GM12878 (cell line): Measurements from ENCODE around the gene SEC61A1. TPM values are rescaled to one million over a fixed set of nuclear protein-coding genes. Genes with fewer than 3 reads are reported as not detected.

Experiments used
- ATAC-seq: fragments of 200-7000 bp; cut with Tn5 transposase; 3 replicates; pipeline ENCODE4 v1.9.1; 2020; ENCODE audit warnings: mild to moderate bottlenecking, moderate library complexity
- BruUV-seq: library from RNA; stranded (reverse); fragments of 400-500 nt; replicated peaks from 2 replicates; lab custom pipeline; 2021; lab: Mats Ljungman, UMichigan
- CTCF ChIA-PET: fragments of 300-600 bp; sonication (Branson Sonifier 250); formaldehyde crosslinking; extraction: SDS; loops from one replicate; lab custom pipeline; 2021; ENCODE audit warnings: inconsistent platforms; lab: Yijun Ruan, JAX
- POLR2A ChIA-PET: fragments of 350-600 bp; formaldehyde crosslinking; extraction: SDS; loops from one replicate; lab custom pipeline; 2021; ENCODE audit warnings: inconsistent platforms; lab: Charles Lee
- RAD21 ChIA-PET: fragments of 300-600 bp; sonication (Branson Sonifier 250); formaldehyde crosslinking; loops from one replicate; lab custom pipeline; 2023; ENCODE audit warnings: antibody characterized with exemption; ENCODE audit not compliant: unreplicated experiment; lab: Charles Lee
- SMC1A ChIA-PET: fragments of 300-600 bp; sonication (Branson Sonifier 250); formaldehyde crosslinking; loops from one replicate; lab custom pipeline; 2023; ENCODE audit not compliant: unreplicated experiment, uncharacterized antibody; lab: Charles Lee
- DNase-seq: peaks from one replicate; pipeline ENCODE4 v3.0.0-alpha.2; 2011; ENCODE audit warnings: low read depth, low spot score
- FAIRE-seq: peaks from 3 replicates; lab custom pipeline; 2011; peaks lifted over from hg19 to GRCh38; lab: Jason Lieb, UNC
- H2AFZ ChIP-seq: 2 replicates; pipeline ENCODE4 v1.6.0; 2011; ENCODE audit warnings: low read depth, low read length, control low read depth; ENCODE audit not compliant: control insufficient read depth
- H3K27ac ChIP-seq: 2 replicates; pipeline ENCODE4 v1.5.1; 2011; ENCODE audit warnings: control low read depth; ENCODE audit not compliant: control insufficient read depth, insufficient read depth
- H3K27me3 ChIP-seq, 2 experiments: replicated peaks in 1 of 2; 2 replicates each; pipeline versions ENCODE4 v1.6.0 to v1.6.1; 2011; ENCODE audit warnings: low read length in 1 of 2; ENCODE audit not compliant: control insufficient read depth in 2 of 2, insufficient read depth in 2 of 2
- H3K36me3 ChIP-seq, 2 experiments: 2 replicates each; pipeline ENCODE4 v1.5.1; 2011; ENCODE audit warnings: low read length in 1 of 2; ENCODE audit not compliant: control insufficient read depth in 2 of 2, insufficient read depth in 2 of 2
- H3K4me1 ChIP-seq: 2 replicates; pipeline ENCODE4 v1.6.1; 2011; ENCODE audit warnings: mild to moderate bottlenecking, low read length, moderate library complexity, mixed read lengths; ENCODE audit not compliant: control insufficient read depth, insufficient read depth
- H3K4me2 ChIP-seq: 2 replicates; pipeline ENCODE4 v1.6.0; 2011; ENCODE audit warnings: control low read depth; ENCODE audit not compliant: control insufficient read depth, insufficient read depth
- H3K4me3 ChIP-seq: fragments of 200-600 bp; sonication (generic); 2 replicates; pipeline ENCODE4 v1.5.1; 2016
- H3K79me2 ChIP-seq: 2 replicates; pipeline ENCODE4 v1.6.0; 2011; ENCODE audit warnings: low read length; ENCODE audit not compliant: control insufficient read depth, insufficient read depth
- H3K9ac ChIP-seq: 2 replicates; pipeline ENCODE4 v1.8.0; 2011; ENCODE audit warnings: low read length, control low read depth, mixed read lengths; ENCODE audit not compliant: control insufficient read depth, insufficient read depth
- H3K9me3 ChIP-seq: replicated peaks from 3 replicates; pipeline ENCODE4 v1.5.1; 2011; ENCODE audit warnings: mild to moderate bottlenecking, low read length; ENCODE audit not compliant: control insufficient read depth, insufficient read depth
- H4K20me1 ChIP-seq: 2 replicates; pipeline ENCODE4 v1.6.0; 2011; ENCODE audit not compliant: control insufficient read depth, insufficient read depth
- BCLAF1 ChIP-seq: fragments of 450-650 bp; IDR thresholded peaks from 2 replicates; pipeline ENCODE4 v1.6.1; 2017; ENCODE audit warnings: antibody characterized with exemption, mild to moderate bottlenecking, moderate library complexity
- IRF3 ChIP-seq: fragments of 450-650 bp; IDR thresholded peaks from 2 replicates; pipeline ENCODE4 v1.6.1; 2014; ENCODE audit warnings: mild to moderate bottlenecking
- JUNB ChIP-seq: IDR thresholded peaks from 2 replicates; pipeline ENCODE4 v1.6.1; 2016; ENCODE audit warnings: antibody characterized with exemption, mild to moderate bottlenecking
- KDM1A ChIP-seq: fragments of 200-600 bp; sonication (generic); IDR thresholded peaks from 2 replicates; pipeline ENCODE4 v1.6.1; 2016; ENCODE audit warnings: borderline replicate concordance
- MAX ChIP-seq: IDR thresholded peaks from 2 replicates; pipeline ENCODE4 v1.6.1; 2012; ENCODE audit warnings: low read depth, low read length, improper control_type of control experiment
- PAX5 ChIP-seq: IDR thresholded peaks from 2 replicates; pipeline ENCODE4 v1.6.1; 2011; ENCODE audit warnings: low read depth, low read length, borderline replicate concordance
- PML ChIP-seq: IDR thresholded peaks from 2 replicates; pipeline ENCODE4 v1.6.1; 2012; ENCODE audit warnings: low read length, inconsistent platforms
- RUNX3 ChIP-seq: IDR thresholded peaks from 2 replicates; pipeline ENCODE4 v1.6.1; 2012; ENCODE audit warnings: low read length, inconsistent platforms
- ZNF622 ChIP-seq: fragments of 450-650 bp; IDR thresholded peaks from 2 replicates; pipeline ENCODE4 v1.6.1; 2017; ENCODE audit warnings: mild to moderate bottlenecking, inconsistent platforms
- WGBS: methylation state at CpG from one replicate; pipeline ENCODE4 v1.1.6; 2016; ENCODE audit warnings: low lambda C conversion rate; ENCODE audit not compliant: insufficient replicate concordance, insufficient coverage; ENCODE audit errors: missing lambda C conversion rate; 5-methylcytosine and 5-hydroxymethylcytosine counted together
- in situ Hi-C: fragments of 300-500 bp; cut with MboI; formaldehyde crosslinking; loops from 9 replicates; pipeline ENCODE4 v1.14.3; 2018; ENCODE audit warnings: mixed read lengths
- intact Hi-C: fragments of 100-400 bp; cut with micrococcal nuclease; formaldehyde crosslinking; loops from one replicate; pipeline ENCODE4 v1.14.2; 2022; ENCODE audit not compliant: unreplicated experiment
- polyA plus RNA-seq, 11 experiments: library from polyadenylated mRNA; depleted of rRNA in 4 of 11; unstranded in 6 of 11; stranded (reverse) in 5 of 11; fragments of >200 nt; fragmentation: Nextera tagmentation in 4 of 11; fragmentation: Illumina TruSeq in 1 of 11; extraction: Ambion mirVana in 4 of 11; extraction: Trizol in 1 of 11; gene quantifications; 1 replicate in 1 of 11; 2 replicates in 10 of 11; pipeline versions ENCODE4 v1.2.1 to v1.2.3, GENCODE V29; 2011 to 2016; ENCODE audit warnings: inconsistent platforms in 2 of 11, missing spikeins in 2 of 11, low read depth in 1 of 11
- total RNA-seq, 4 experiments: library from RNA; depleted of rRNA in 3 of 4; stranded (reverse); fragments of >200 nt in 3 of 4; fragmentation: Illumina TruSeq in 1 of 4; extraction: Trizol in 1 of 4; gene quantifications; 2 replicates each; pipeline versions ENCODE4 v1.2.1 to v1.2.3, GENCODE V29; 2013 to 2021

SEC61A1 gene
- total and polyA plus RNA-seq, 10 of the 15 experiments (the other 5 are each of a cell fraction or from before 2014, with no cell fraction given): 5.2 to 265 (median 142) TPM

- intact Hi-C loops: no loop called here
These were observed 55.6 kb downstream of the SEC61A1 start for GRCh38 chr3:128107834-128108233.

More at GRCh38 chr3:128107834-128108233, 55.6 kb downstream of the SEC61A1 start:
- no peak for FAIRE-seq
- no peak for ATAC-seq
- POLR2A ChIA-PET: no interaction called here
- H3K27me3 ChIP-seq: no peaks in the 10 kb centered on the region
- H3K36me3 ChIP-seq: peaks cover 9 to 15% of the 10 kb centered on the region in 2 experiments
- H3K4me1 ChIP-seq: no peaks in the 10 kb centered on the region
- no peaks in the 10 kb centered on the region for H4K20me1 ChIP-seq
- SMC1A ChIA-PET: no interaction called here
- H3K9ac ChIP-seq: no peak overlapping the region
- 95% methylated on average over 8 of the region's 8 CpGs for WGBS
- in situ Hi-C loops: no loop called here
- H3K9me3 ChIP-seq: no peaks in the 10 kb centered on the region
- no peak for DNase-seq
- no TSS peak for BruUV-seq
- CTCF ChIA-PET: no interaction called here
- H3K27ac ChIP-seq: no peak overlapping the region
- H3K4me2 ChIP-seq: no peak overlapping the region
- TF ChIP-seq MAX (no peak), PAX5 (no peak), JUNB (no peak), PML (no peak), ZNF622 (no peak), BCLAF1 (no peak), RUNX3 (no peak), IRF3 (no peak), KDM1A (no peak)
- RAD21 ChIA-PET: no interaction called here
- no peak overlapping the region for H2AFZ ChIP-seq
- H3K4me3 ChIP-seq: no peak overlapping the region
- no peaks in the 10 kb centered on the region for H3K79me2 ChIP-seq
